Epidermal melanocyte (primary cell): ENCODE measurements around the gene SPA17.

ENCODE experiments used
- DNase-seq: peaks from one replicate; pipeline ENCODE4 v3.0.0; 2011; ENCODE audit warnings: low spot score; ENCODE audit not compliant: insufficient read length

The SPA17 gene

GRCh38 chr11:124724979-124725718, 51.4 kb downstream of the SPA17 start:
- no peak for DNase-seq

DNA sequence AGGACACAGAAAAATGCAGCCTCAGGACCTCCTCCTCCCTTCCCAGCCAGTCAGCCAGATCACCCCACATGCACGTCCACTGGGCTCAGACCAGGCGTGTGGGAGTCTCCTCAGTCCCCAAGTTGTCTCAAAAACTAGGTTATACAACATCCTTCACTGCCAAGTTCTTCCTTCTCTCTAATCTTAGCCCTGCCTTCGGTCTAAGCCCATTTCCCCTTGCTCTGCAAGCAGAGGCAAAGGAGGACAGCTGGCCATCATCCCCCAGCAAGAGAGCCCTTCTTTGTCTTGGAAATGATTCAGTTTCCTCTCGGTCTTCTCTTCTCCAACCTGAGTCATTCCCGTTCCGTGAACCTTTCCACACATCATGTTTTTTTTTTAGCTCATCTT, 52.0 kb downstream of the SPA17 start:
- no peak for DNase-seq

DNA sequence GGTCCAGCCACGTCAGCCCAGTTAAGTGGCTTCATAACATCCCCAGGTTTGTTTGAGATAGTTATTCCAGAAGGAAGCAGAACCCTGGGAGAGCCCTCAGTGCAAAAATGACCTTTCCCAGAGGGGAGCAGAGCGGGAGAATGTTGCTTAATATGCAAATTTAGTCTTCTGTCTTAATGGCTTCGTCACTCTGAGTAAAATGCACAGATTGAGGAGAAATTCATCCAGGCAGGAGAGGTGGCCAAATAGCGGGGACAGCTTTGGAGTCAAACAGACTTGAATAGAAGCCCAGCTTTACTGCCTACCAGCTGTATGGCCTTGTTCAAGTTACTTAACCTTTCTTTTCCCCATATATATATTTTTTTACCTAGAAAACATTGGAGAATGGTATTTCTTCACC, 53.8 kb downstream of the SPA17 start:
- no peak for DNase-seq

DNA sequence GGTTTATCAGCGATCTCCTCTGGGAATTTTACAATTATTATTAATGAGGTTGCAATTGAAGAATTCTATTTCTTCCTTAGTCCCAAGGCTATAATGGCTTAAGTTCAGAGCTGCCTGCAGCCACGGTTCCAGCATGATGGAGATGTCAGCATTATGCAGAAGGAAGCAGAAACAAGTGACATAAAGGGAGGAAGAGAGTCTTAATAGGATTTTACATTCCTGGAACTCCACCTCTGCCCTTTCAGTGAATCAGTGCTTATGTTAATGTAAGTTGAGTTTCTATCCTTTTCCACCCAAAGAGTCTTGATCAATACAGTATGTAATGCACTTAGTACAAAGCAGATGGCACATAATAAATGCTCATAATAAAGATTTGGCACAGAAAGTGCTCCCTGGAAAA, 54.4 kb downstream of the SPA17 start:
- no peak for DNase-seq

DNA sequence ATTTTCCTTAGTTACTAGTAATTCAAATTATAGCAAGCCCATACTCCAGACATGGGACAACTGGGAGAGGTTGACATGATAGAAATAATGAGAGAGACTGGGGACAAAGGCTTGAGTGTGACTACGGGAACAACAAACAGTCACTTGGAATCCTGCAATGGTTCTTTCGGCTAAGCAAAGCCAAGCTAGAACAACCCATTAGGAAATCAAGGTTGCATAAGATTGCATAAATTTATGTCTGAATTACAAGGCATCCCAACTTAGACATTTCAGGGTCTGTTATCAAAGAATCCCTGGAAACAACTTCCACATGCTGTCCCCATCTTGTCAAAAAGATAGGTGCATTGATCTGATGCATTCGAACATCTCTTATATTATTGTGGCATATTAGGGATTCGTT, 55.9 kb downstream of the SPA17 start:
- DNase-seq, result no peak

DNA sequence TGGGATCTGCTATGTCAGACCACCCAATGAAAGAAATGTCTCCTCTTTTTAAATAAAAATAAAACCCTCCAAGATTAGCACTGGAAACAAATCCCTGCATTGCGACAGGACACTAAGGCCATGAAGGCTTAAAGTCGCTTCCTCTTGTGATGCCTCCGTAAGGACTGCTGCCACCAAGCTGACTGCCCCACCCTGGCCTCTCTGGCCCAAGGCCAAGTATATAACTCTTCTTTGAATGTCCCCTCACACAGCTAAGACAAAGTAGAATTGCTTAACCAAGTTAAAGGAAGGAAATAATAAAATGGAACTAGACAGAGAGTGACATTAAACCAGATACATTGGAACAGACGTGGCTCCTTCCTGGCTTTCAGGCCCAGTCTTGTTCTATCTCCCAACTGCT, 58.5 kb downstream of the SPA17 start:
- DNase-seq, result no peak

DNA sequence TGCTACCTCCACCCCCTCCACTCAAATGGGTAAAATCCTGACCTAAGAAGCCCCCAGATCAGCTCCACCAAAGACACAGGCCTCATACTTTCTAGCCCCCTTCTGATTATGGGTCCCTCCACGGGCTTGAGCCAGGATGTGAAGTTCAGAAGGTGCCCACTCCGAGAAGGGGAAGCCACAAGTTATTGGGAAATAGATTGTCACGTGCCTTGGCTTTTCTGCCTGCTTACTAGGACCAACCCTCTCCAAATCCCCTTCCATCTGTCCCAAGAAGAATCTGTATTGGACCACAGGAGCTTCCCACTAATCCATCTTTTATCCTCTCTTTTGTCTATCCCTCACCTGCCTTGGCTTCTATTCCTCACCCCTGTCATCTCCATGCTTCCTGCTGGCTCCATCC, 63.0 kb downstream of the SPA17 start:
- no peak for DNase-seq

DNA sequence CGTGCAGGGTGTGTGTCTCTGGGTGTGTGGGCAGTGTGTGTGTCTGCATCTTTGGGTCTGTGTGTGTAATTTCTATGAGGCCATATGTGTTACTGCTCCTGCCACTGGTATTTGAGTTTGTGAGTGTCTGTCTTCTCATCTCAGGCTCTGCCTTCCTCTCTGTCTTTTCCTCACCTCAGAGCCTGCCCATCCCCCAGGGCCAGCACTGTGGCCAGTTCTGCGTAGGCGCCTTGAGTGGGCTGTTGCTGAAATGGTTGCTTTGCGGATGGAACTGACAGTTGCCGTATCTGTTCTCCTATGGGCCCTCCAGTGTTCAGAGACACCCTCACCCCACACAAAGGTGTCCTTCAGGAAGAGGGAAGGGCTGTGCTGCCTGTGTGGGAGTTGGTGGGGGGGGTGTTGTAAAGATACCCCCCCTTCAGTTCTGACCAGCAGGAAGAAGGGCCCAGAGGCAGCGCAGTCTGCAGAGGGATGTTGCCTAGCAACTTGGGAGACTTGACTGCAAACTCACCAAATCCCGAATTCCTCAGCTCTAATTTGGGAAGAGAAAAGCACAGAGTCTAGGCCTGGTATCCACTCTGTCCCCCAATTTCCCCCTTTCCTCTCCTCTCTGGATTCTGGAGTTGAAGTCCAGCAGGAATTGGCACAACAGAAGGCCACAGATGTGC, 64.1 kb downstream of the SPA17 start:
- no peak for DNase-seq

DNA sequence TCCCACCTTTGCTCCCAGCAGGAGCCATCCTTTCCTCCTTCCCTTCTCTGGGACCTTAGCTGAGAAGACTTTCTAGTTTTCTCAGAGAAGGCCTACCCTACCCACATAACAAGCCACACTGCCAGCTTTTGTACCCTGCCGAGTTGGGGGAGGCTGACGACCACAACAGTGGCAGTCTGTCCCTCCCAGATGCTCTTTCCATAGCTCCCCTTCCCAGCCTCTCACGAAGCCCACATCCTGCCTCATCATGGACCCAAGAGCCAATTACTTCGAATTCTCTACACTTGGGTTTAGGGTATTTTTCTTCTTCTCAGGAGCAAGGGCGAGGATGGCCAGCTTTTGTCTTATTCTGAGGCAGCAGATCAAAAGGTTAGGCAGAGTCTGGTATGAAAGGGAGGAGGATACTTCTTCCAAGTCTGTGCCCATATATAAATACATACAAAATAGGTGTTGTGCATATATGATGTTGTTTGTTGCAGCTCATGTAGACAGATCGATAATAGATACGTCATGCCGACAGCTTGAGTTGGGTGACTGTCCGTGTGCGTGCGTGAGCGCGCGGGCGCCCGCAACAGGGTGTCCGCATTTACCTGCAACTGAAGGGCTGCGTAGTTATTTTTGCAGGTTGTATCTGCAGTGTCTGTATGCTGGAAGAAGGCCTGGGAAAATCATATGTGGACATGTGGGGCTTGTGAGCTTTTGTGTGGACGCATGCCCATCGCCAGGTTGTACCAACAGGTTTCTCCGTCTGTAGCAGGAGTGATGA, 65.2 kb downstream of the SPA17 start:
- DNase-seq, result no peak

GRCh38 chr11:124739479-124740276, 66.0 kb downstream of the SPA17 start, which contains the start of gene NRGN:
TSS of gene NRGN (plus strand) at chr11:124739942. CDS start at chr11:124740085, 143 bp downstream.
- DNase-seq, result peak; percentile 97

DNA sequence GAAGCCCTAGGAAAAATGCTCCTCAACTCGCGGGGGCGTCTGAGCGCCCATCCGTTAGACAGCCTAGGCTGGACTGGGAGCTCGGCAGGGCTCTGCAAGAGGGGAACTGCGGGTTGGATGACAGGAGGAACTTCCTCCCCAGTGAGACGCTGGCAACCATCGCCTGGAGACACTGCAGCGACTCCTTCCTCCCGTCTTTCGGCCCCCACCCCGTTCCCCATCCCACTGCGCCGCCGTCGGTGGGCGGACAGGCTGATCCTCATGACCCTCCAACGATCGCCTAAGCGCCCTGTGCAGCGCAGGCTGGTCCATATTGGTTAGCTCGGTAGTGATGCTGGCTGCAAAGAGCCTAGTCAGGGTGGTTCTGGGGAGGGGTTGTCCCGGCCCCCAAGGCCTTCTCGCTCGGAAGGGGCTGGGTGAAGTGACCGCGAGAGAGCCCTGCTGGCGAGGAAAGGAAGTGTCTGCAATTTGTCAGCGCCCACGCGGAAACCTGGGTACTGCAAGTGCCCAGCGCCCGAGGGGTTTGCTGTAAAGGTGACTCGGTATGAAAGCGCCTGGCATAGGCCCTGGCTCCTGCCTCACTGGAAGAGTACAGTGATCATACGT, 66.7 kb downstream of the SPA17 start:
- no peak for DNase-seq

GRCh38 chr11:124742555-124742954, 68.9 kb downstream of the SPA17 start:
- DNase-seq, result no peak

DNA sequence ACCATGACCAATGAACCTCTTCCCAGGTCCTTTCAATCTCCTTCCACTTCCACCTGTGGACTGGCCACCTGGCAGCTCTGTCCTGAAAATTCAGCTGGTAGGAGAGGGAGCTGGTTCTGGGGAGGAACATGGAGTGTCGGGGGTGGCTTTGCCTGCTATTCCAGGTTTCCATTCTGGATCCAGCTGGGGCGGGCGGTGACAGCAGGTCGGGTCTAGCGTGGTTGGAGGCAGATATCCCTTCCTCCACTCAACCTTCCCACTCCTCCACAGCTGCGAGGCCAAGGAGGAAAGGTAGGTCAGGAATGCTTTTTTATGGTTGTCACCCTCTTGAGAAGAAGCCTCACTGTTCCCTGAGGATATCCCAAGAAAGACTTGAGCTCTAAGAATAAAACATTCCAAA, 69.3 kb downstream of the SPA17 start:
- DNase-seq, result no peak

DNA sequence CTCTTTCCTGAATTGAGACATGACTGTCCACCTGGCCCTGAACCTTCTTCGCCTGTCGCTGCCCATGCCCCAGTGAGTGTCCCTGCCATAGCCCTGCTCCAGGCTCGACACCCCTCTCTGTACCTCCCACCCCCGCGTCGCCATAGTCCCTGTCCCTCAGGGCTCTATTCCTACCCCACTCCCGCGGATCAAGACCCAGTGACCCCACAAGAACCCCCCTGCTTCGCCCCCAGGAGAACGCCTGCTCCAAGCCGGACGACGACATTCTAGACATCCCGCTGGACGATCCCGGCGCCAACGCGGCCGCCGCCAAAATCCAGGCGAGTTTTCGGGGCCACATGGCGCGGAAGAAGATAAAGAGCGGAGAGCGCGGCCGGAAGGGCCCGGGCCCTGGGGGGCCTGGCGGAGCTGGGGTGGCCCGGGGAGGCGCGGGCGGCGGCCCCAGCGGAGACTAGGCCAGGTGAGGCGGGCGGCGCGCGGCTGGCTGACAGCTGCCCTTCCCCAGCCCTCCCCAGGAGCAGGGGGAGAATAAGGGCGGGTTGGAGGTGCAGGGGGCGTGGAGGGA, 71.6 kb downstream of the SPA17 start:
- DNase-seq, result no peak

GRCh38 chr11:124745835-124746620, 72.3 kb downstream of the SPA17 start:
- DNase-seq, result no peak

DNA sequence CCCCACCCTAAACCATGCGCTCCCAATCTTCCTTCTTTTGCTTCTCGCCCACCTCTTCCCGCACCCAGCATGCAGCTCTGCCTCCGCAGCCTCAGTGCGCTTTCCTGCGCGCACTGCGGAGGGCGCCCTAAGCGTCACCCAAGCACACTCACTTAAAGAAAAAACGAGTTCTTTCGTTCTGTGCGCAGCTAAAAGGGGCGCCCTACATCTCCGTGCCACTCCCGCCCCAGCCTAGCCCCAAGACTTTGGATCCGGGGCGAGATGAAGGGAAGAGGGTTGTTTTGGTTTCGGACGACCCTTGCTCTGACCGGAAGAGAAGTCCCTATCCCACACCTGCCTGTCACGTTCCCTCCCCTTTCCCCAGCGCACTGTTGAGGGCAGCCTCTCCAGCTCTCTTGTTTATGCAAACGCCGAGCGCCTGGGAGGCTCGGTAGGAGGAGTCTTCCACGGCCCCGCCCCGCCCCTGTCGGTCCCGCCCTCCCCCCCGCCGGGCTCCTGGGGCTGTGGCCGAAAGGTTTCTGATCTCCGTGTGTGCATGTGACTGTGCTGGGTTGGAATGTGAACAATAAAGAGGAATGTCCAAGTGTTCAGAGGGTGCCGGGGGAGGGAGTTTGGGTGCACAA, 73.0 kb downstream of the SPA17 start:
- peak; percentile 83 for DNase-seq
